GM21825 (cell line): ENCODE results near the gene AMN.

Experiments used
- ATAC-seq: cut with Tn5 transposase; IDR thresholded peaks from one replicate; pipeline ENCODE4 v1.9.1; 2021; ENCODE audit warnings: mild to moderate bottlenecking, moderate library complexity; ENCODE audit not compliant: unreplicated experiment

The AMN gene

GRCh38 chr14:102898776-102899515 is 23.5 kb upstream of the AMN start:
- ATAC-seq = no peak

GRCh38 chr14:102899516-102899900 is 23.0 kb upstream of the AMN start:
- no peak for ATAC-seq

GRCh38 chr14:102900631-102901571 is 21.6 kb upstream of the AMN start:
- ATAC-seq = peak; percentile 50

- ATAC-seq = peak; percentile 64
These were observed 20.8 kb upstream of the AMN start for GRCh38 chr14:102901633-102902032.

- ATAC-seq = peak; percentile 19
These were observed 20.4 kb upstream of the AMN start for GRCh38 chr14:102902086-102902485.

GRCh38 chr14:102902523-102903247 is 19.8 kb upstream of the AMN start:
- no peak for ATAC-seq

- ATAC-seq = no peak
These were observed 19.1 kb upstream of the AMN start for GRCh38 chr14:102903248-102903888.

- ATAC-seq = no peak
These were observed 18.5 kb upstream of the AMN start for GRCh38 chr14:102903889-102904512.

- ATAC-seq = no peak
These were observed 17.1 kb upstream of the AMN start for GRCh38 chr14:102905116-102906108.

- no peak for ATAC-seq
These were observed 15.7 kb upstream of the AMN start for GRCh38 chr14:102906616-102907302.

GRCh38 chr14:102907303-102907844 is 15.1 kb upstream of the AMN start:
- no peak for ATAC-seq

GRCh38 chr14:102907980-102908730 is 14.3 kb upstream of the AMN start:
- ATAC-seq = no peak

- ATAC-seq = no peak
These were observed 13.6 kb upstream of the AMN start for GRCh38 chr14:102908766-102909455.

GRCh38 chr14:102909462-102909861 is 13.0 kb upstream of the AMN start:
- no peak for ATAC-seq

GRCh38 chr14:102909911-102910310 is 12.6 kb upstream of the AMN start:
- ATAC-seq = no peak

GRCh38 chr14:102910442-102910841 is 12.0 kb upstream of the AMN start:
- no peak for ATAC-seq

- no peak for ATAC-seq
These were observed 10.9 kb upstream of the AMN start for GRCh38 chr14:102911541-102911951.
